Right ventricle myocardium inferior (tissue), 1 donor: ENCODE results near the gene USP47. TPM values are rescaled to one million over a fixed set of nuclear protein-coding genes. Genes with fewer than 3 reads are reported as not detected.

Source experiments
- ATAC-seq: fragments of 200-7000 bp; cut with Tn5 transposase; one replicate; pipeline ENCODE4 v1.9.1; 2020; ENCODE audit warnings: mild to moderate bottlenecking, moderate library complexity
- DNase-seq: peaks from one replicate; pipeline ENCODE4 v3.0.0; 2021; ENCODE audit errors: missing footprints
- intact Hi-C: fragments of 100-400 bp; cut with DNase I; formaldehyde crosslinking; loops from one replicate; pipeline ENCODE4 v1.11.0; 2022
- total RNA-seq: library from RNA; stranded (reverse); fragmentation: NEBNext Ultra II Directional; extraction: Animal tissue kit (Norgen Biotek cat#: 25700); gene quantifications from one replicate; pipeline ENCODE4 v1.2.1, GENCODE V29; 2021
- donor health status: DM: no; HTN: yes; CAD: no; lungs with severe emphysema.

The USP47 gene
- total RNA-seq, 1 donor from 2014 or later = 48.9 TPM

DNA sequence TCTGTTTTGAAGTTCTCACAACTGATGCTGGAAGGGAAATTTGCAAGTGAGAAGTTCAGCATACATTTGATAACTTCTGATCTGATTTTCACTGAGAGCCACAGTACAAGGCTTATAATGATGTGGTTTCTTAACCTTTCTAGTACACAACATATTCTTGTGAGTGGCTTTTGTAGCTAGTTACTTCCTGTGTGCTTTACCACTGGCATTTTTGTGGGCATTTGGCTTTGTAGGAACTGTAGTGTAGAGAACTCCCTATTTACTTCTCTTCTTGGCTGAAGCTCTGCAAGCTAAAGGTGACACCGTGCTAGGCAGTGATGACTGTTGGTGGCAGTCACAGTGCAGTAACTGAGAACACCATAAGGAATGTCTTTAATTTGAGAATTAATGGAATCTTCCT lies 14.9 kb downstream of the USP47 start:
- intact Hi-C loops = no loop called here
- no peak for DNase-seq
- peak; percentile 50 for ATAC-seq

DNA sequence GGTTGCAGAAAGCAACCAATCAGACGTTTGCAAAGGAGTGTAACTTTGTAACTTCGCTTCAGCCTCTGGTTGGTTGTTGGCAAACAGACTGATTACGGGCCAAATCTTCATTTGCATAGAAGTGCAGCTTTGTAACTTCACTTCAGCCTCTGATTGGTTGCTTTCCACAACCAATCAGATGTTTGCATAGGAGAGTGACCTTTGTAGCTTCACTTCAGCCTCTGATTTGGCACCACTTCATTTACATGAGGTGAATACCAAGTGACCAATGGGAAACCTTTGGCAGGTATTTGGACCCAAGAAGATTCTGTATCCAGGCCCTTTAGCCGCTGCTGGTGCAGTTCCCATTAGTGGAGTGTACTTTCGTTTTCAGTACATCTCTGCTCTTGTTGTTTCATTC lies 16.0 kb downstream of the USP47 start:
- DNase-seq (no peak), ATAC-seq (no peak)
- intact Hi-C loops = no loop called here

- ATAC-seq (no peak), DNase-seq (no peak)
- intact Hi-C loops = no loop called here
Observed at GRCh38 chr11:11858676-11859075, 16.9 kb downstream of the USP47 start.

- ATAC-seq (no peak), DNase-seq (no peak)
- intact Hi-C loops = no loop called here
Observed at GRCh38 chr11:11860103-11860979, 18.6 kb downstream of the USP47 start.

DNA sequence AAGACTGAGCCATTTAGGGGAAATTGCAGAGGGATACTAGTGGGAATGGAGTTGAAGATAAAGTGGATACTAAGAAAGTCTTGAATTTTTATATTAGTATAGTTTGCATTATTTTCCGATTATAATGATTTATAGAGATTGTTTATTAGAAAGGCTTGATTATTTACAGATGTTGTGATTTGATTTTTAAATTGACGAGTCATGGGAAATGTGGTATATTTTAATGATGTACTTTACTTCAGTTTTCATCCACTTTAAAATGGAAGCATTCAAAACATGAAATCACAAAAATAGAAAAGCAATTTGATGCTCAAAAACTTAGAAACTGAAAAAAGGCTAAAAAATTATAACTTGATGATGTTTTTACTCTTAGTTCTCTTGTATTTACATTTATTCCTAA lies 21.2 kb downstream of the USP47 start:
- intact Hi-C loops = no loop called here
- ATAC-seq = no peak
- DNase-seq = no peak

- ATAC-seq = no peak
- intact Hi-C loops = no loop called here
Observed at GRCh38 chr11:11864332-11864731, 22.6 kb downstream of the USP47 start.

GRCh38 chr11:11864803-11865202 lies 23.0 kb downstream of the USP47 start:
- intact Hi-C loops = no loop called here
- ATAC-seq = no peak
- DNase-seq = no peak

More at GRCh38 chr11:11864332-11864731, 22.6 kb downstream of the USP47 start:
- no peak for DNase-seq

DNA sequence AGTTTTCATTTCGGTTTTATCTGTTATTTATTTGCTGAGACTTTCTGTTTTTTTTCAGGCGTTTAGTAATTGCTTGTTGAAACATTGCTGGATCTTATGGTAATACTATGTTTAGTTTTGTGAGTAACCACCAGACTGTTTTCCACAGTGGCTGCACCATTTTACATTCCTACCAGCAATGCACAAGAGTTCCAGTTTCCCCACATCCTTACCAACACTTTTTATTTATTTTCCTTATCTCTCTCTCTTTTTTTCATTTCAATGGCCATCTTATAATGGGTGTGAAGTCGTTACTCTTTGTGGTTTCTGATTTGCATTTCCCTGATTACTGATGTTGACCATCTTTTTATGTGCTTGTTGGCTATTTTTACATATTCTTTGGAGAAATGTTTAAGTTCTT lies 23.7 kb downstream of the USP47 start:
- DNase-seq = no peak
- no peak for ATAC-seq
- intact Hi-C loops = no loop called here

DNA sequence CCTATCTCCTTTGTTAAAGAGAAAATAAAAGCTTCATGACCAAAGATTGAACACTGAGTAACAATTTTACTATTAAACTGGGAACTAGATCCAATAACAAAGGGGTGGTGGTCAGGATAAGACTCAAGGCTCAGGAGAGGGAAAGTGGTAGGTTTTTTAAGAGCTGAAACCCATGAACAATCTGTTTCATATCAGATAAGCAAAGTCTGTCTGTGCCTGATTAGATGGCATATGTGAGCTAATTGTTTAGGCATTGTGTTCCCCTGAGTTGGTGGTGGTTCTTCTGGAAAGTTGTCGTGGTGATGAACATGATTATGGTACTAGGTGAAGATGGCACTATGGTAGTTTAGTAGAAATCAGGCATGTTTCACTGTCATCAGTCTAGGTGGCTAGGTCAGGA lies 24.4 kb downstream of the USP47 start:
- intact Hi-C loops = no loop called here
- ATAC-seq (no peak), DNase-seq (no peak)

DNA sequence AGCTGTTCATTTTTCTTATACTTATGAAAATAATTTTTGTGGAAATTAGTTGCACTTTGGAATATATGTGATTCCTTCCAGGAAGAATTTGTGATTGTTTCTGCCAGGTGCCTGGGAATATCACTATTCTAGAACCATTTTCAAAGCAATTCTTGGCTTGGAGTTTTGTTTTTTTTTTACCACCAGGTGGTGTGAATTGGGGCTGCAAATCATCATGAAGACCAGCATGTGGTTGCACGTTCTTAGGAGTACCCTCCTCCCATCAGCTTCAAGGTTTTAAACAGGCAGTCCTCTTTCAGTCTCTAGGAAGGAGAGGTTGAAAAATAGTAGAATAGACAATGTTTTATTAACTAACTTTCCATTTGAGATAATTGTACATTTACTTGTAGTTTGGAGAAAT lies 25.9 kb downstream of the USP47 start:
- no peak for ATAC-seq
- intact Hi-C loops = no loop called here
- no peak for DNase-seq

DNA sequence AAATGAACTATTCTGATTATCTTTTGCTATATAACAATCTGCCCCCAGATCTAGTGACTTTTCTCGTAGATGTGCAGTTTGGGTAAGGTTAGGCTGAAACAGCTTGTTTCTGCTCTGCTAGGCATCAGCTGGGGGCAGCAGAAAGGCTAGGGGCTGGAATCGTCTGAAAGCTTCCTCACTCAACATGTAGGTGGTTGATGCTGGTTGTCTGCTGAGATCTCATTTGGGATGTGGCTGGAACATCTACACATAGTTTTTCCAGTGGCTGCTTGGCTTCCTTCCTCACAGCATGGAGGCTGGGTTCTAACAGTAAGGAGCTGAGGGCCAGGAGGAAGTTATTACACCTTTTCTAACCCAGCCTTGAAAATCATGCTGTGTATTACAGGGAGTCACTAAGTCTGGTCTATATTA lies 30.2 kb downstream of the USP47 start:
- peak; percentile 23 for ATAC-seq
- DNase-seq = no peak
- intact Hi-C loops = no loop called here

- intact Hi-C loops = no loop called here
- DNase-seq = no peak
- ATAC-seq = no peak
Observed at GRCh38 chr11:11876458-11876857, 34.7 kb downstream of the USP47 start.

DNA sequence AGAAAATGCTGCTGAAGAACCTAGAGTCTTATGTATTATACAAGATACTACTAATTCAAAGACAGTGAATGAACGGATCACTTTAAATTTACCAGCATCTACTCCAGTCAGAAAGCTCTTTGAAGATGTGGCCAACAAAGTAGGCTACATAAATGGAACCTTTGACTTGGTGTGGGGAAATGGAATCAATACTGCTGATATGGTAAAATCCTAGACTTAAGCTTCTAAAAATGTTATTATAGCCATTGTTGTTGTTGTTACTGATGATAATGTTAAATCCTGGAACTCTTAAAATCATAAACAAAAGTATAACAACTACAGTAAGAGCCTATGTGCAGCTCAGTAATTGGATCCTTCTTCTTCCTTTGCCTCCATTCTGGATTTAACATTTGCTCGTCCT lies 38.4 kb downstream of the USP47 start:
- intact Hi-C loops = no loop called here
- ATAC-seq (no peak), DNase-seq (no peak)

DNA sequence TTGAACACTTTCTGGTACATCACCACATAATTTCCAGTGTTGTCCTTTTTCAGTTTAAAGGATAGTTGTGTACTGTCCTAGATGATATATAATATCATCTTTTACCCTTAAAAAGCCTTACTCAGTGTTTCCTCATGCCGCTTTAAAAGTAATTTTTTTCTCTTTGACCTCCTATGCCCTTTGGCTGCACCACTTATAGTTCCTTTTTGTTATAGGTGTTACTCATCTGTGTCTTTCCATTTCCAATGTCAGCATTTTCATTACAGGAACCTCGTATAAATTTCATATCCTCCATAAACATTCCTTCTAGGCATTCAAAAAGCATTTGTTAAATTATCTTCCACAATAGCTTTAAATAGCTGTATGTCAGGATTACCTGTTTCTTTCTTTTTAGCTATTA lies 40.8 kb downstream of the USP47 start:
- ATAC-seq = no peak
- intact Hi-C loops = no loop called here

GRCh38 chr11:11884351-11884750 lies 42.6 kb downstream of the USP47 start:
- intact Hi-C loops = no loop called here
- no peak for ATAC-seq
- DNase-seq = no peak

More for the DNA sequence above, 40.8 kb downstream of the USP47 start:
- DNase-seq = no peak

GRCh38 chr11:11884774-11885481 lies 43.2 kb downstream of the USP47 start:
- intact Hi-C loops = no loop called here
- no peak for ATAC-seq
- DNase-seq = no peak

DNA sequence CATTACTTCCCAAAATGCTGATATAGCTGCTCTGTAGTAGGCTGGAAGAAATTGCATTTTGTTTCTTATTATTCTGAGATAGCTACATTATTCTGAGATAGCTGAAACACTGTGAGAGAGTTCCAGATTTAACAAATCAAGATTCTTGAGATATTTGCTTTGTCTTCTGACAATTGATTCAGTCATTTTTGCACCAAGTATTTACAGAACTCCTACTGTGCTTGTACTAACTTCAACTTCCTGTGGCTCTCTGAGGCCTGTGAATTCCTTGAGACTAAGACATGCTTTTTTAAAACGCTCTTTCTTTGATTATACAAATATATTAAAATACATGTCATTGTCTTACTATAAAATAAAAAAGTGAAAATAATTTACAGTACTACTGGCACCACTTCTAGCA lies 52.7 kb downstream of the USP47 start:
- intact Hi-C loops = no loop called here
- no peak for ATAC-seq
- no peak for DNase-seq

DNA sequence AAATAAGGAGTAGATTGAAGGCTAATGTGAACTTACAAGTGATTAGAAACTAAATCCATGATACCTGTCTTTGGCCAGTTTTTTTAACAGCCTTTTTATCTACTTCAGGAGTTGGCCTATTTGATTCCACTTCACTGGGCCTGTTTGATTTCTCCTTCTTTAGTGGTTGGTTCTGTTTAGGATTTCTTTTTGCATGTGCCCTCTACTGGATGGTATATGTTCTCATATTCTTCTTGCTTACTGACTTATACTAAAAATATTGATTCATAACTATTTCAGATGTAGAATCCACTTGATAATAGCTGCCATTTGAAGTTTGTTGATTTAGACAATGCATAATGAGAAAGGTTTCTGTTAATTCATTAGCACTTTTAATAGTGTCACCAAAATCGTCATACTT lies 53.9 kb downstream of the USP47 start:
- ATAC-seq = no peak
- intact Hi-C loops = loop anchor here (5.0 kb wide), 1 partner anchor 83 kb away; no protein-coding TSS in a partner anchor
- DNase-seq = no peak

GRCh38 chr11:11898648-11899047 lies 56.9 kb downstream of the USP47 start:
- intact Hi-C loops = loop anchor here (5.0 kb wide), 1 partner anchor 86 kb away; no protein-coding TSS in a partner anchor
- ATAC-seq = no peak
- no peak for DNase-seq

- intact Hi-C loops = loop anchor here (5.0 kb wide), 1 partner anchor 87 kb away; no protein-coding TSS in a partner anchor
- DNase-seq (no peak), ATAC-seq (no peak)
Observed at GRCh38 chr11:11899401-11899800, 57.6 kb downstream of the USP47 start.
